H9 (cell line): Measurements from ENCODE around the gene NLRP1. TPM values are rescaled to one million over a fixed set of nuclear protein-coding genes. Genes with fewer than 3 reads are reported as not detected.

ENCODE experiments used
- DNase-seq: peaks from one replicate; pipeline ENCODE4 v3.0.0-alpha.2; 2017
- H2AFZ ChIP-seq: one replicate; pipeline ENCODE4 v1.6.1; 2013; ENCODE audit warnings: mild to moderate bottlenecking, low read length, control low read depth, moderate library complexity
- H2AK5ac ChIP-seq: 2 replicates; pipeline ENCODE4 v1.6.1; 2013; ENCODE audit warnings: low read length, control low read depth, mixed read lengths; ENCODE audit not compliant: insufficient read length
- H2BK120ac ChIP-seq: one replicate; pipeline ENCODE4 v1.6.1; 2013; ENCODE audit warnings: low read depth, mild to moderate bottlenecking, low read length, control low read depth, inconsistent platforms; ENCODE audit not compliant: poor library complexity, severe bottlenecking
- H2BK12ac ChIP-seq: 2 replicates; pipeline ENCODE4 v1.6.1; 2013; ENCODE audit warnings: low read length, control low read depth, mixed read lengths, low read depth; ENCODE audit not compliant: insufficient read length
- H2BK15ac ChIP-seq: 2 replicates; pipeline ENCODE4 v1.6.1; 2013; ENCODE audit warnings: low read depth, low read length, control low read depth
- H2BK20ac ChIP-seq: one replicate; pipeline ENCODE4 v1.6.1; 2013; ENCODE audit warnings: low read depth, mild to moderate bottlenecking, low read length, control low read depth, inconsistent platforms; ENCODE audit not compliant: poor library complexity, severe bottlenecking
- H2BK5ac ChIP-seq: 2 replicates; pipeline ENCODE4 v1.6.1; 2013; ENCODE audit warnings: low read length, control low read depth, mixed read lengths; ENCODE audit not compliant: insufficient read length
- H3K14ac ChIP-seq: 2 replicates; pipeline ENCODE4 v1.6.1; 2013; ENCODE audit warnings: low read length, control low read depth; ENCODE audit not compliant: insufficient read depth
- H3K18ac ChIP-seq: 2 replicates; pipeline ENCODE4 v1.6.1; 2013; ENCODE audit warnings: low read depth, mild to moderate bottlenecking, mixed read lengths, low read length, control low read depth; ENCODE audit not compliant: insufficient read length
- H3K23ac ChIP-seq: 2 replicates; pipeline ENCODE4 v1.6.1; 2013; ENCODE audit warnings: low read length, control low read depth, mixed read lengths, low read depth; ENCODE audit not compliant: insufficient read length
- H3K23me2 ChIP-seq: 2 replicates; pipeline ENCODE4 v1.6.1; 2013; ENCODE audit warnings: low read depth, mild to moderate bottlenecking, mixed read lengths, low read length, control low read depth; ENCODE audit not compliant: insufficient read length, poor library complexity, severe bottlenecking
- H3K27ac ChIP-seq: 2 replicates; pipeline ENCODE4 v1.5.1; 2013; ENCODE audit warnings: low read length, control low read depth, mixed read lengths, low read depth; ENCODE audit not compliant: insufficient read length
- H3K27me3 ChIP-seq: 2 replicates; pipeline ENCODE4 v1.6.1; 2013; ENCODE audit warnings: low read length, control low read depth, inconsistent platforms; ENCODE audit not compliant: insufficient read depth
- H3K4ac ChIP-seq: 2 replicates; pipeline ENCODE4 v1.6.1; 2013; ENCODE audit warnings: low read depth, mild to moderate bottlenecking, control low read depth, inconsistent platforms, low read length, moderate library complexity
- H3K4me1 ChIP-seq: 2 replicates; pipeline ENCODE4 v1.6.1; 2013; ENCODE audit warnings: low read length, control low read depth, inconsistent platforms; ENCODE audit not compliant: insufficient read depth
- H3K4me2 ChIP-seq: 2 replicates; pipeline ENCODE4 v1.6.1; 2013; ENCODE audit warnings: low read length, control low read depth, mixed read lengths; ENCODE audit not compliant: insufficient read length, insufficient read depth
- H3K56ac ChIP-seq: 2 replicates; pipeline ENCODE4 v1.6.1; 2013; ENCODE audit warnings: low read depth, mild to moderate bottlenecking, mixed read lengths, low read length, control low read depth; ENCODE audit not compliant: insufficient read length
- H3K79me1 ChIP-seq: 2 replicates; pipeline ENCODE4 v1.6.1; 2013; ENCODE audit warnings: low read depth, mild to moderate bottlenecking, moderate library complexity, low read length, control low read depth, inconsistent platforms; ENCODE audit not compliant: insufficient read depth, poor library complexity, severe bottlenecking
- H3K79me2 ChIP-seq: 2 replicates; pipeline ENCODE4 v1.6.1; 2013; ENCODE audit warnings: low read length, control low read depth, inconsistent platforms; ENCODE audit not compliant: insufficient read depth
- H3K9ac ChIP-seq: 2 replicates; pipeline ENCODE4 v1.6.1; 2013; ENCODE audit warnings: low read length, control low read depth, mixed read lengths; ENCODE audit not compliant: insufficient read length; ENCODE audit errors: extremely low read depth
- H3K9me3 ChIP-seq: one replicate; pipeline ENCODE4 v1.6.1; 2013; ENCODE audit warnings: low read depth, low read length, inconsistent platforms; ENCODE audit not compliant: control insufficient read depth
- H3T11ph ChIP-seq: one replicate; pipeline ENCODE4 v1.6.1; 2013; ENCODE audit warnings: mild to moderate bottlenecking, low read length, control low read depth, inconsistent platforms
- H4K20me1 ChIP-seq: one replicate; pipeline ENCODE4 v1.6.1; 2013; ENCODE audit not compliant: control insufficient read depth, insufficient read length, insufficient read depth
- H4K5ac ChIP-seq: 2 replicates; pipeline ENCODE4 v1.6.1; 2013; ENCODE audit warnings: low read depth, mild to moderate bottlenecking, mixed read lengths, low read length, control low read depth; ENCODE audit not compliant: insufficient read length
- H4K8ac ChIP-seq: replicated peaks from 2 replicates; pipeline ENCODE4 v1.6.1; 2013; ENCODE audit warnings: low read length, control low read depth, mixed read lengths, low read depth; ENCODE audit not compliant: insufficient read length
- H4K91ac ChIP-seq: 2 replicates; pipeline ENCODE4 v1.6.1; 2013; ENCODE audit warnings: low read depth, mild to moderate bottlenecking, moderate library complexity, mixed read lengths, low read length, control low read depth; ENCODE audit not compliant: insufficient read length
- H3K27ac Mint-ChIP-seq, 3 experiments: 2 replicates in 2 of 3; 3 replicates in 1 of 3; pipeline ENCODE4 v1.8.0; 2020 to 2021; ENCODE audit warnings: mixed read lengths in 3 of 3, mild to moderate bottlenecking in 1 of 3, moderate library complexity in 1 of 3
- H3K27me3 Mint-ChIP-seq: 2 replicates; pipeline ENCODE4 v1.8.0; 2021; ENCODE audit warnings: low read depth, mild to moderate bottlenecking, moderate library complexity, mixed read lengths
- H3K36me3 Mint-ChIP-seq, 3 experiments: 2 replicates in 2 of 3; 3 replicates in 1 of 3; pipeline ENCODE4 v1.8.0; 2020 to 2021; ENCODE audit warnings: low read depth in 3 of 3, mixed read lengths in 3 of 3; ENCODE audit not compliant: insufficient read depth in 1 of 3
- H3K4me1 Mint-ChIP-seq, 2 experiments: 2 replicates each; pipeline ENCODE4 v1.8.0; 2020; ENCODE audit warnings: mixed read lengths in 2 of 2
- H3K4me3 Mint-ChIP-seq, 2 experiments: 2 replicates in 1 of 2; 3 replicates in 1 of 2; pipeline ENCODE4 v1.8.0; 2020 to 2021; ENCODE audit warnings: mild to moderate bottlenecking in 2 of 2, mixed read lengths in 2 of 2, moderate library complexity in 1 of 2
- H3K9me3 Mint-ChIP-seq, 2 experiments: 2 replicates in 1 of 2; 3 replicates in 1 of 2; pipeline ENCODE4 v1.8.0; 2020; ENCODE audit warnings: mild to moderate bottlenecking in 2 of 2, mixed read lengths in 2 of 2, moderate library complexity in 1 of 2
- CTCF ChIP-seq: fragments of 200-600 bp; sonication (generic); conservative IDR thresholded peaks from 3 replicates; pipeline ENCODE4 v1.8.0; 2021; ENCODE audit warnings: antibody characterized with exemption, mild to moderate bottlenecking
- WGBS: extraction: QIAGEN DNeasy Blood & Tissue Kit; methylation state at CpG from one replicate; pipeline ENCODE4 v1.1.7; 2013; ENCODE audit warnings: missing lambda C conversion rate, low lambda C conversion rate, mixed read lengths; ENCODE audit not compliant: insufficient read length; ENCODE audit errors: extremely low coverage; 5-methylcytosine and 5-hydroxymethylcytosine counted together
- total RNA-seq: library from RNA; stranded (reverse); gene quantifications from 2 replicates; pipeline ENCODE4 v1.2.1, GENCODE V29; 2021

NLRP1 gene
- total RNA-seq, 1 experiment from 2014 or later, result 12.1 TPM

GRCh38 chr17:5588584-5588983 lies 4.3 kb upstream of the NLRP1 start:
- no peak overlapping the region for H3K4me2 ChIP-seq
- H2AK5ac ChIP-seq, result no peak overlapping the region
- WGBS, result no CpG with 5 or more reads among the region's 6 CpGs
- no peak overlapping the region for H4K8ac ChIP-seq
- no peaks in the 10 kb centered on the region for H3K79me2 ChIP-seq
- no peaks in the 10 kb centered on the region for H3K9me3 ChIP-seq
- H3K27me3 Mint-ChIP-seq, result no peaks in the 10 kb centered on the region
- H4K20me1 ChIP-seq, result no peaks in the 10 kb centered on the region
- no peak overlapping the region for H4K5ac ChIP-seq
- no peak overlapping the region for H2BK20ac ChIP-seq
- peaks cover 8 to 11% of the 10 kb centered on the region in 2 experiments for H3K4me1 Mint-ChIP-seq
- peak overlapping the region in 1 of 3 experiments; percentile 32; a peak in 1 of 7 replicates for H3K27ac Mint-ChIP-seq
- H3K9ac ChIP-seq, result no peak overlapping the region
- H2BK5ac ChIP-seq, result no peak overlapping the region
- 0 out of 2 replicates have a peak, but pooled peaks cover 2% of the 10 kb centered on the region for H3K4me1 ChIP-seq
- H3K79me1 ChIP-seq, result no peaks in the 10 kb centered on the region
- H3K4ac ChIP-seq, result no peak overlapping the region
- no peak overlapping the region for H2BK12ac ChIP-seq
- H4K91ac ChIP-seq, result no peak overlapping the region
- H3K14ac ChIP-seq, result no peak overlapping the region
- no peak overlapping the region for H3K4me3 Mint-ChIP-seq
- no peak overlapping the region for H3T11ph ChIP-seq
- H3K36me3 Mint-ChIP-seq, result no peaks in the 10 kb centered on the region
- H3K27ac ChIP-seq, result no peak overlapping the region
- DNase-seq, result no peak
- H3K56ac ChIP-seq, result no peak overlapping the region
- H3K18ac ChIP-seq, result no peak overlapping the region
- no peak overlapping the region for H2BK15ac ChIP-seq
- no peak overlapping the region for H3K23ac ChIP-seq
- H3K9me3 Mint-ChIP-seq, result no peaks in the 10 kb centered on the region
- H2BK120ac ChIP-seq, result no peak overlapping the region
- no peaks in the 10 kb centered on the region for H3K23me2 ChIP-seq
- H3K27me3 ChIP-seq, result no peaks in the 10 kb centered on the region
- TF ChIP-seq CTCF, result no peak
- no peak overlapping the region for H2AFZ ChIP-seq
